HFF-Myc (cell line): ENCODE data around the gene GNG7.
"Not testable (repeated sequence)": the region's sequence is repeated elsewhere in the genome, so short reads cannot be mapped to it uniquely, and the experiment has no call there.

ENCODE experiments used
- DNase-seq: peaks from one replicate; pipeline ENCODE4 v3.0.0-alpha.2; 2011; ENCODE audit warnings: low read depth; ENCODE audit errors: extremely low read depth
- H3K4me3 ChIP-seq: replicated peaks from 2 replicates; pipeline ENCODE4 v1.5.1; 2011; ENCODE audit warnings: low read depth, mild to moderate bottlenecking, control low read depth, low read length
- TF ChIP-seq, protein P1 (sequence below): IDR thresholded peaks from 2 replicates; pipeline ENCODE4 v1.5.1; 2012; ENCODE audit warnings: mild to moderate bottlenecking, low read depth, low read length, control low read depth; ENCODE audit errors: missing control alignments

The GNG7 gene

DNA sequence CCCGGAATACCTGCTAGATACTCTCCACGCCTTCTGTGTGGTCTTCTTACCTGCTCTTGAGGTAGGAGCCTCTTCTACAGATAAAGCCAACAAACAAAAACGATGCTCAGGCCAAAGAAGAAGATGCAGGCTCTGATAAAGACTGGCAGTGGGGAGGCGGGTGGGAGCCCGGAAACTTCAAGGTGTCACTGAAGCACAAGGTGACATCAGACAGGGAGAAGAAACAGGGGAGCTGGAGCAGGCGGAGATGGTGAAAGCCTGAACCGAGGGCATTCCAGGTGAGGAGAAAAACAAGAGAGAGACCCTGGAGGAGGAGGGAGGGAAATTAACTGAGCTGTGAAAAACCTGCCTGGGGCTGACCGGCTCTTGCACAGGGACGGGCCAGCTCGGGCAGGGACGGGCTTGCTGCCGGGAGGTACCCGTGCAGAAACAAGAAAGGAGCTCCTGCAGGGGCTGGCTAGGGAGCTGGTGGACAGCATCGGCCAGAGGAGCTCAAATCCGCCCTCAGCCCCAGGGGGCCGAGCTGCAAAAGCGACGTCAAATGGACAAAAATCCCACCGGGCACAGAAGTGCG lies 19.0 kb downstream of the GNG7 start:
- TF ChIP-seq, protein P1, sequence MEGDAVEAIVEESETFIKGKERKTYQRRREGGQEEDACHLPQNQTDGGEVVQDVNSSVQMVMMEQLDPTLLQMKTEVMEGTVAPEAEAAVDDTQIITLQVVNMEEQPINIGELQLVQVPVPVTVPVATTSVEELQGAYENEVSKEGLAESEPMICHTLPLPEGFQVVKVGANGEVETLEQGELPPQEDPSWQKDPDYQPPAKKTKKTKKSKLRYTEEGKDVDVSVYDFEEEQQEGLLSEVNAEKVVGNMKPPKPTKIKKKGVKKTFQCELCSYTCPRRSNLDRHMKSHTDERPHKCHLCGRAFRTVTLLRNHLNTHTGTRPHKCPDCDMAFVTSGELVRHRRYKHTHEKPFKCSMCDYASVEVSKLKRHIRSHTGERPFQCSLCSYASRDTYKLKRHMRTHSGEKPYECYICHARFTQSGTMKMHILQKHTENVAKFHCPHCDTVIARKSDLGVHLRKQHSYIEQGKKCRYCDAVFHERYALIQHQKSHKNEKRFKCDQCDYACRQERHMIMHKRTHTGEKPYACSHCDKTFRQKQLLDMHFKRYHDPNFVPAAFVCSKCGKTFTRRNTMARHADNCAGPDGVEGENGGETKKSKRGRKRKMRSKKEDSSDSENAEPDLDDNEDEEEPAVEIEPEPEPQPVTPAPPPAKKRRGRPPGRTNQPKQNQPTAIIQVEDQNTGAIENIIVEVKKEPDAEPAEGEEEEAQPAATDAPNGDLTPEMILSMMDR, result no peak
- H3K4me3 ChIP-seq, result no peak overlapping the region
- DNase-seq, result no peak

DNA sequence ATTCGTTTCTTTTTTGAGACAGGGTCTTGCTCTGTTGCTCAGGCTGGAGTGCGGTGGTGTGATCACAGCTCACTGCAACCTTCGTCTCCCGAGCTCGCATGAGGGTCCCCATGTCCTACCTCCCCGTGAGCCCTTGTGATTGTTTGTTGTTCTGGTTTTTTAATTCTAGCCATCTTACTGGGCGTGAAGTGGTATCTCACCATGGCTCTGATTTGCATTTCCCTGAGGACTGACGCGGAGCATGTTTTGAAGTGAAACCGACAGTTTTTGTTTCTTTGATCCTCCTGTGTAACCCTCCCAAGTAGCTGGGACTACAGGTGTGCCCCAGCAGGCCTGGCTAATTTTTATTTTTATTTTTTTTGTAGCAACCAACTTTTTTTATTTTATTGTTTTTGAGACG lies 21.7 kb downstream of the GNG7 start:
- TF ChIP-seq, protein P1, result no peak
- no peak for DNase-seq
- H3K4me3 ChIP-seq, result no peak overlapping the region

DNA sequence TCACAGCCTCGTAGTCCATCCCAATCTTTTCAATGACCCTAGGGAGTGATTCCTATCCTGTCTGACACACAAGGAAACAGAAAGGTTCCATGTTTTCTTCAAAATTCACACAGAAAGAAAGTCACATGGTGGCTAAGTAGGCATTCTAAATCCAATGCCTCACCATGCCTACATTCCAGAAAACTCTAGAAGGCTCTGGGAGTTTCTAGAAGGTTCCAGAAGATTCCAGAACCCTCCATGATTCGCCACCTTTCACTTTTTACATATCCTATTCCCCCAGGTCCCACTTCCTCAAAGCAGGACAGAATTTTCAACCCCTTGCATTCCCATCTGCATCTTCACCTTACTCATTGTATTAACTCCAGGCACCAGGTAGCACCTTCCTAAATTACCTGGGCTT lies 23.1 kb downstream of the GNG7 start:
- TF ChIP-seq, protein P1, result no peak
- H3K4me3 ChIP-seq, result no peak overlapping the region
- no peak for DNase-seq

DNA sequence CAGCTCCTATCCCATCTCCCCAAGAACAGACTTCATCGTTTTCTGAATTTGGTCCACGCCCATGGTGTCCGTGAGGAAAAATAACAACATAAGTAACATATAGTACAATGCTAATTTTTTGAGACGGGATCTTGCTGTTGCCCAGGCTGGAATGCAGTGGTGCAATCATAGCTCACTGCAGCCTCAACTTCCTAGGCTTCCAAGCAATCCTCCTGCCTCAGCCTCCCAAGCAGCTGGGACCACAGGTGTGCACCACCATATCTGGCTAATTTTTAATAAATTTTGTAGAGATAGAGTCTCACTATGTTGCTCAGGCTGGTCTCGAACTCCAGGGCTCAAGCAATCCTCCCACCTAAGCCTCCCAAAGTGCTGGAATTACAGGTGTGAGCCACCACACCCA lies 23.5 kb downstream of the GNG7 start:
- not testable (repeated sequence) for H3K4me3 ChIP-seq, DNase-seq

DNA sequence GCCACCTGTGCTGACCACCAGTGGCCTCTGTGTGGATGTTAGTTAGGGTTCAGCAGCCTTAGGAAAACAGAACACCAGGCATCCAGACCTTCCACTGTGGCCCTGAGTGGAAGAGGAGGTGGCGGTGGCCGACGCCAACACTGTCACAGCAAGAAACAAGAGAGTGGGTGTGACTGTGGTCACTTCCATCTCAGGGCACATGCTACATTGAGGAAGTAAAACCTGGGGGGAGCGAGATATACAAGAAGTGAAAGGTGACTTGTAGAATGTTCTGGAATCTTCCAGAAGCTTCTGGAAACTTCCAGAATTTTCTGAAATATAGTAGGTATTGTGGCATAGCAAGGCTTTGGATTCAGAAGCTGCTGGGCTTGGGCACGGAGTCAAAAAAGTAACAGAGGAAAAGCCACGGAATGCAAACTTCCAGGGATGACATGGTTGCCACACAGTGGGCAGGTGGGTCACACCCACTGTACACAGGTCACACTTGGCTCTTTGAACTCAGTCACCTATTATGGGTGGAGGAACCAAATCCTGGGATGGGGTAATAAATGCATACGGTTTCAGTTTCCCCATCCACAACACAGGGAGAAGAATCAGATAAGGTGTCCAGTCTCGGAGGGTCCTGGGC lies 24.3 kb downstream of the GNG7 start:
- TF ChIP-seq, protein P1, result no peak
- DNase-seq, result no peak
- no peak overlapping the region for H3K4me3 ChIP-seq

DNA sequence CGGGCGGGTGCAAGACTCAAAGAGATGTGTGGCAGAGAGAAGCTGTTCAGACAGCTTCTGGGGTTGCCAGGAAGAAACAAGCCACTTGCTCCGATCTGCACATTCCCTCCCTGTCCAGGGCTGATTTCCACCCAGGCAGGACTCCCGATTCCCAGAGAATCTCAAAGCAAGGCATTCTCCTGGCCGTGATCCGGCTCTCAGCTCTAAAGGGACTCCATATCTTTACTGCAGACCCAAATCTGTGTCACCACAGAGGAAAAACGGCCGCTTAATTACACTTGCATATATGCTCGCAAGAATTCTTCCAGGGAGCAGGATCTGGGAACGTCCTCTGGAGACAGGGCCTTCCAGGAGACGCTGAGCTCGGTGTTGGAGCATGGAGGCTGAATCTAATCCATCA lies 25.7 kb downstream of the GNG7 start:
- TF ChIP-seq, protein P1, result no peak
- no peak overlapping the region for H3K4me3 ChIP-seq
- DNase-seq, result no peak

DNA sequence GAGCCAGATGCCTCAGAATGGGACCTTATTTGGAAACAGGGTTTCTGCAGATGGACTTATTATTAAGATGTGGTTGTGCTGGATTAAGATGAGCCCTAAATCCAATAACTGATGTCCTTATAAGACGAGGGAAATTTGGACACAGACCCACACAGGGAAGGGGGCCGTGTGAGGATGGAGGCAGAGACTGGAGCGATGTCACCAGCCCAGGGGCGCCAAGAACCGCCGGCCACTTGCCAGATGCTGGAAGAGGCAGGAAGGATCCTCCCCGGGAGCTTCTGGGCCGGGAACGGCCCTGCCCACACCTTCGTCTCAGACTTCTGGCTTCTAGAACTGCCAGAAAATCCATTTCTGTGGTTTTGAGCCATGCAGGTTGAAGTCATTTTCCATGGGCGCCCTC lies 26.6 kb downstream of the GNG7 start:
- TF ChIP-seq, protein P1, result no peak
- no peak overlapping the region for H3K4me3 ChIP-seq

More for the DNA sequence above, 26.6 kb downstream of the GNG7 start:
- no peak for DNase-seq
